Testis (tissue), 3 donors: ENCODE data around the gene ANTXR2. TPM values are rescaled to one million over a fixed set of nuclear protein-coding genes. Genes with fewer than 3 reads are reported as not detected.

Source experiments
- DNase-seq: peaks from one replicate; pipeline ENCODE4 v3.0.0-alpha.2; 2019
- H3K27ac ChIP-seq, 2 donors: fragments of 200-600 bp; sonication (generic); one replicate each; pipeline ENCODE4 v1.5.1; 2019
- H3K27me3 ChIP-seq: fragments of 200-600 bp; sonication (generic); one replicate; pipeline ENCODE4 v1.5.1; 2019
- H3K36me3 ChIP-seq: fragments of 200-600 bp; sonication (generic); one replicate; pipeline ENCODE4 v1.5.1; 2017; ENCODE audit warnings: low read depth; ENCODE audit errors: missing control alignments
- H3K4me1 ChIP-seq: fragments of 200-600 bp; sonication (generic); one replicate; pipeline ENCODE4 v1.5.1; 2019
- H3K4me3 ChIP-seq, 2 donors: fragments of 200-600 bp; sonication (generic); one replicate each; pipeline ENCODE4 v1.5.1; 2017 to 2019
- H3K9me3 ChIP-seq: fragments of 200-600 bp; sonication (generic); one replicate; pipeline ENCODE4 v1.5.1; 2017
- POLR2A ChIP-seq: fragments of 450-650 bp; IDR thresholded peaks from one replicate; pipeline ENCODE4 v1.6.1; 2017; ENCODE audit warnings: antibody characterized with exemption, mild to moderate bottlenecking, moderate library complexity
- WGBS, 2 donors: methylation state at CpG; one replicate each; pipeline ENCODE4 v1.1.5; 2018; 5-methylcytosine and 5-hydroxymethylcytosine counted together
- intact Hi-C: fragments of 100-400 bp; cut with DNase I; formaldehyde crosslinking; loops from one replicate; pipeline ENCODE4 v1.15.1; 2023; ENCODE audit warnings: low total_unique reads
- polyA plus RNA-seq: library from polyadenylated mRNA; stranded (reverse); fragments of 350-450 nt; fragmentation: Illumina TruSeq; extraction: RNeasy Lipid Tissue Mini Kit (QIAGEN cat#74804); gene quantifications from one replicate; pipeline ENCODE4 v1.2.3, GENCODE V29; 2014; ENCODE audit warnings: low read depth, low replicate concordance; ENCODE audit not compliant: insufficient read depth
- total RNA-seq, 2 donors: library from RNA; depleted of rRNA; stranded (reverse); fragments of >200 nt; gene quantifications; one replicate each; pipeline ENCODE4 v1.2.3, GENCODE V29; 2016
- TF ChIP-seq, protein P1 (sequence below), 3 experiments: fragments of 450-650 bp in 2 of 3; fragments of 200-600 bp in 1 of 3; sonication (generic) in 1 of 3; IDR thresholded peaks; one replicate each; pipeline ENCODE4 v1.5.1; 2016 to 2019; ENCODE audit warnings: antibody characterized with exemption in 3 of 3, mild to moderate bottlenecking in 2 of 3, moderate library complexity in 1 of 3

ANTXR2 gene
- total and polyA plus RNA-seq, 3 donors from 2014 or later = 23.8 to 30.8 (median 30.4) TPM

GRCh38 chr4:79934660-79935059 is 138.4 kb downstream of the ANTXR2 start:
- Histone ChIP-seq H3K27me3 (no peaks in the 10 kb centered on the region), H3K4me3 (no peak overlapping the region), H3K27ac (no peak overlapping the region), H3K9me3 (no peaks in the 10 kb centered on the region), H3K4me1 (no peaks in the 10 kb centered on the region), H3K36me3 (no peaks in the 10 kb centered on the region)
- WGBS, 2 donors = 92 to 94% methylated on average over 2 of the region's 2 CpGs
- DNase-seq = no peak
- no peak for TF ChIP-seq POLR2A
- TF ChIP-seq, protein P1, sequence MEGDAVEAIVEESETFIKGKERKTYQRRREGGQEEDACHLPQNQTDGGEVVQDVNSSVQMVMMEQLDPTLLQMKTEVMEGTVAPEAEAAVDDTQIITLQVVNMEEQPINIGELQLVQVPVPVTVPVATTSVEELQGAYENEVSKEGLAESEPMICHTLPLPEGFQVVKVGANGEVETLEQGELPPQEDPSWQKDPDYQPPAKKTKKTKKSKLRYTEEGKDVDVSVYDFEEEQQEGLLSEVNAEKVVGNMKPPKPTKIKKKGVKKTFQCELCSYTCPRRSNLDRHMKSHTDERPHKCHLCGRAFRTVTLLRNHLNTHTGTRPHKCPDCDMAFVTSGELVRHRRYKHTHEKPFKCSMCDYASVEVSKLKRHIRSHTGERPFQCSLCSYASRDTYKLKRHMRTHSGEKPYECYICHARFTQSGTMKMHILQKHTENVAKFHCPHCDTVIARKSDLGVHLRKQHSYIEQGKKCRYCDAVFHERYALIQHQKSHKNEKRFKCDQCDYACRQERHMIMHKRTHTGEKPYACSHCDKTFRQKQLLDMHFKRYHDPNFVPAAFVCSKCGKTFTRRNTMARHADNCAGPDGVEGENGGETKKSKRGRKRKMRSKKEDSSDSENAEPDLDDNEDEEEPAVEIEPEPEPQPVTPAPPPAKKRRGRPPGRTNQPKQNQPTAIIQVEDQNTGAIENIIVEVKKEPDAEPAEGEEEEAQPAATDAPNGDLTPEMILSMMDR (IDR thresholded peaks at IDR 0.05) = no peak
- intact Hi-C loops = no loop called here

GRCh38 chr4:79927931-79928330 is 145.1 kb downstream of the ANTXR2 start:
- intact Hi-C loops = no loop called here
- no peaks in the 10 kb centered on the region for H3K36me3 ChIP-seq

GRCh38 chr4:79923281-79923680 is 149.7 kb downstream of the ANTXR2 start:
- no peak overlapping the region for H3K27ac ChIP-seq
- H3K36me3 ChIP-seq = no peaks in the 10 kb centered on the region
- WGBS, 2 donors = 68 to 83% methylated on average over 2 of the region's 2 CpGs
- TF ChIP-seq, protein P1 (IDR thresholded peaks at IDR 0.05) = no peak
- no peak for TF ChIP-seq POLR2A
- no peaks in the 10 kb centered on the region for H3K4me1 ChIP-seq
- no peak overlapping the region for H3K4me3 ChIP-seq
- no peaks in the 10 kb centered on the region for H3K9me3 ChIP-seq
- no peak for DNase-seq
- intact Hi-C loops = no loop called here
- H3K27me3 ChIP-seq = no peaks in the 10 kb centered on the region

More at GRCh38 chr4:79927931-79928330, 145.1 kb downstream of the ANTXR2 start:
- no peak overlapping the region for H3K4me3 ChIP-seq
- no peak overlapping the region for H3K27ac ChIP-seq
- no peaks in the 10 kb centered on the region for H3K27me3 ChIP-seq
- H3K9me3 ChIP-seq = no peaks in the 10 kb centered on the region
- DNase-seq = no peak
- TF ChIP-seq, protein P1 (IDR thresholded peaks at IDR 0.05) = no peak
- TF ChIP-seq POLR2A = no peak
- 43 to 53% methylated on average over 1 of the region's 1 CpG for WGBS, 2 donors
- H3K4me1 ChIP-seq = no peaks in the 10 kb centered on the region

- Histone ChIP-seq H3K27ac (no peak overlapping the region), H3K4me1 (no peaks in the 10 kb centered on the region), H3K4me3 (no peak overlapping the region), H3K27me3 (no peaks in the 10 kb centered on the region), H3K36me3 (no peaks in the 10 kb centered on the region), H3K9me3 (no peaks in the 10 kb centered on the region)
- TF ChIP-seq, protein P1 (IDR thresholded peaks at IDR 0.05) = no peak
- TF ChIP-seq POLR2A = no peak
- intact Hi-C loops = no loop called here
- 96 to 100% methylated on average over 1 of the region's 1 CpG for WGBS, 2 donors
- no peak for DNase-seq
Observed at GRCh38 chr4:79922011-79922410, 151.0 kb downstream of the ANTXR2 start.

GRCh38 chr4:79920163-79920853 is 152.7 kb downstream of the ANTXR2 start:
- DNase-seq = no peak
- intact Hi-C loops = no loop called here
- 53 to 57% methylated on average over 3 of the region's 3 CpGs for WGBS, 2 donors
- Histone ChIP-seq H3K9me3 (no peaks in the 10 kb centered on the region), H3K27me3 (no peaks in the 10 kb centered on the region), H3K4me3 (no peak overlapping the region), H3K36me3 (no peaks in the 10 kb centered on the region), H3K27ac (no peak overlapping the region), H3K4me1 (no peaks in the 10 kb centered on the region)
- TF ChIP-seq, protein P1 (IDR thresholded peaks at IDR 0.05) = no peak
- TF ChIP-seq POLR2A = no peak
